Suprapubic skin (tissue), 4 donors: ENCODE data around the gene OCRL.

Experiments used
- POLR2A ChIP-seq, 2 donors: fragments of 450-650 bp; IDR thresholded peaks; one replicate each; pipeline ENCODE4 v1.6.1; 2017; ENCODE audit warnings: antibody characterized with exemption in 2 of 2, mild to moderate bottlenecking in 2 of 2, moderate library complexity in 2 of 2
- POLR2AphosphoS5 ChIP-seq, 3 donors: sonication (generic); formaldehyde crosslinking; IDR thresholded peaks; one replicate each; pipeline ENCODE4 v1.6.1; 2017; ENCODE audit warnings: antibody characterized with exemption in 3 of 3
- TF ChIP-seq, protein P1 (sequence below), 2 donors: fragments of 200-600 bp in 1 of 2; fragments of 450-650 bp in 1 of 2; sonication (generic) in 1 of 2; IDR thresholded peaks; one replicate each; pipeline ENCODE4 v1.5.1; 2016 to 2019; ENCODE audit warnings: antibody characterized with exemption in 2 of 2, mild to moderate bottlenecking in 1 of 2, moderate library complexity in 1 of 2

DNA sequence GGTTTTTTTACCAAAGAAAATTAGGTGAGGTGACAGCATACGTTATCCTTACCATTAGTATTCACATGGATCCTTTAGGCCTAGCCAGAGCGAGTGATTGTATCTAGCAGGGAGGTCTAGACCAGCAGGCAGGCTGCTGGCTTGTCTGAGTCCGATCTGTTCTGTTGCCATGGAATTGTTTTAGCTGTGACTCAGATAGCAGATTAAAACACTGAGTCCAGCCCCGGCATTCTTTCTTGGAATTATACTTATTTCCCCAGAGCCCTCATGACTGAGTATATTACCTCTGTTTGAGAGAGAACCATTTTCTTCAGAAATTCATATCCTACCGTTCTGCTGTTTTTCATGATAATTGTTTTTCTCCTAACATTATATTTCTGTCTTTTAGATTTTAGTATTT, 37.4 kb downstream of the OCRL start:
- TF ChIP-seq, protein P1, sequence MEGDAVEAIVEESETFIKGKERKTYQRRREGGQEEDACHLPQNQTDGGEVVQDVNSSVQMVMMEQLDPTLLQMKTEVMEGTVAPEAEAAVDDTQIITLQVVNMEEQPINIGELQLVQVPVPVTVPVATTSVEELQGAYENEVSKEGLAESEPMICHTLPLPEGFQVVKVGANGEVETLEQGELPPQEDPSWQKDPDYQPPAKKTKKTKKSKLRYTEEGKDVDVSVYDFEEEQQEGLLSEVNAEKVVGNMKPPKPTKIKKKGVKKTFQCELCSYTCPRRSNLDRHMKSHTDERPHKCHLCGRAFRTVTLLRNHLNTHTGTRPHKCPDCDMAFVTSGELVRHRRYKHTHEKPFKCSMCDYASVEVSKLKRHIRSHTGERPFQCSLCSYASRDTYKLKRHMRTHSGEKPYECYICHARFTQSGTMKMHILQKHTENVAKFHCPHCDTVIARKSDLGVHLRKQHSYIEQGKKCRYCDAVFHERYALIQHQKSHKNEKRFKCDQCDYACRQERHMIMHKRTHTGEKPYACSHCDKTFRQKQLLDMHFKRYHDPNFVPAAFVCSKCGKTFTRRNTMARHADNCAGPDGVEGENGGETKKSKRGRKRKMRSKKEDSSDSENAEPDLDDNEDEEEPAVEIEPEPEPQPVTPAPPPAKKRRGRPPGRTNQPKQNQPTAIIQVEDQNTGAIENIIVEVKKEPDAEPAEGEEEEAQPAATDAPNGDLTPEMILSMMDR (IDR thresholded peaks at IDR 0.05) = no peak
- TF ChIP-seq POLR2AphosphoS5 (IDR thresholded peaks at IDR 0.05) (no peak), POLR2A (IDR thresholded peaks at IDR 0.05) (no peak)
